Transverse colon (tissue), 4 donors: ENCODE data around the gene KRT28.

Experiments
- CTCF ChIP-seq, 5 experiments: fragments of 200-600 bp in 3 of 5; fragments of 450-650 bp in 2 of 5; sonication (generic) in 3 of 5; IDR thresholded peaks; 1 replicate in 2 of 5; 2 replicates in 3 of 5; pipeline ENCODE4 v1.5.1; 2016 to 2017; ENCODE audit warnings: antibody characterized with exemption in 5 of 5, inconsistent platforms in 3 of 5, mild to moderate bottlenecking in 2 of 5, moderate library complexity in 1 of 5
- EP300 ChIP-seq: sonication (generic); formaldehyde crosslinking; IDR thresholded peaks from one replicate; pipeline ENCODE4 v1.6.1; 2017; ENCODE audit warnings: antibody characterized with exemption, low read depth
- POLR2AphosphoS5 ChIP-seq, 3 donors: sonication (generic); formaldehyde crosslinking; IDR thresholded peaks; one replicate each; pipeline ENCODE4 v1.6.1; 2016; ENCODE audit warnings: antibody characterized with exemption in 3 of 3

GRCh38 chr17:40827746-40828453 lies 28.1 kb upstream of the KRT28 start:
- no peak for TF ChIP-seq CTCF (IDR thresholded peaks at IDR 0.05)
- TF ChIP-seq POLR2AphosphoS5 (IDR thresholded peaks at IDR 0.05) = no peak
- TF ChIP-seq EP300 = no peak
